ENCODE measurements around the gene NKX2-4.

- TF ChIP-seq POLR2A (IDR thresholded peaks at IDR 0.05) = no peak
- TF ChIP-seq, protein P1, sequence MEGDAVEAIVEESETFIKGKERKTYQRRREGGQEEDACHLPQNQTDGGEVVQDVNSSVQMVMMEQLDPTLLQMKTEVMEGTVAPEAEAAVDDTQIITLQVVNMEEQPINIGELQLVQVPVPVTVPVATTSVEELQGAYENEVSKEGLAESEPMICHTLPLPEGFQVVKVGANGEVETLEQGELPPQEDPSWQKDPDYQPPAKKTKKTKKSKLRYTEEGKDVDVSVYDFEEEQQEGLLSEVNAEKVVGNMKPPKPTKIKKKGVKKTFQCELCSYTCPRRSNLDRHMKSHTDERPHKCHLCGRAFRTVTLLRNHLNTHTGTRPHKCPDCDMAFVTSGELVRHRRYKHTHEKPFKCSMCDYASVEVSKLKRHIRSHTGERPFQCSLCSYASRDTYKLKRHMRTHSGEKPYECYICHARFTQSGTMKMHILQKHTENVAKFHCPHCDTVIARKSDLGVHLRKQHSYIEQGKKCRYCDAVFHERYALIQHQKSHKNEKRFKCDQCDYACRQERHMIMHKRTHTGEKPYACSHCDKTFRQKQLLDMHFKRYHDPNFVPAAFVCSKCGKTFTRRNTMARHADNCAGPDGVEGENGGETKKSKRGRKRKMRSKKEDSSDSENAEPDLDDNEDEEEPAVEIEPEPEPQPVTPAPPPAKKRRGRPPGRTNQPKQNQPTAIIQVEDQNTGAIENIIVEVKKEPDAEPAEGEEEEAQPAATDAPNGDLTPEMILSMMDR (IDR thresholded peaks at IDR 0.05) = no peak
Observed at GRCh38 chr20:21390768-21391167, 6.6 kb downstream of the NKX2-4 start.
